Vagina (tissue), 2 donors: ENCODE measurements around the gene HMMR. TPM values are rescaled to one million over a fixed set of nuclear protein-coding genes. Genes with fewer than 3 reads are reported as not detected.

Experiments used
- DNase-seq, 2 donors: peaks; one replicate each; pipeline ENCODE4 v3.0.0-alpha.2; 2017; ENCODE audit errors: extremely low spot score in 2 of 2
- H3K27ac ChIP-seq: fragments of 200-600 bp; sonication (generic); one replicate; pipeline ENCODE4 v1.5.1; 2019
- H3K27me3 ChIP-seq: fragments of 200-600 bp; sonication (generic); one replicate; pipeline ENCODE4 v1.5.1; 2019
- H3K36me3 ChIP-seq, 2 donors: fragments of 200-600 bp; sonication (generic); one replicate each; pipeline ENCODE4 v1.5.1; 2017 to 2019
- H3K4me1 ChIP-seq: fragments of 200-600 bp; sonication (generic); one replicate; pipeline ENCODE4 v1.5.1; 2019
- H3K4me3 ChIP-seq, 2 donors: fragments of 200-600 bp; sonication (generic); 1 replicate in 1 of 2; 2 replicates in 1 of 2; pipeline ENCODE4 v1.5.1; 2016 to 2019
- H3K9me3 ChIP-seq: fragments of 200-600 bp; sonication (generic); one replicate; pipeline ENCODE4 v1.5.1; 2019
- POLR2A ChIP-seq, 2 donors: fragments of 450-650 bp; IDR thresholded peaks; one replicate each; pipeline ENCODE4 v1.6.1; 2017; ENCODE audit warnings: antibody characterized with exemption in 2 of 2, mild to moderate bottlenecking in 2 of 2, moderate library complexity in 2 of 2
- POLR2AphosphoS5 ChIP-seq, 2 donors: sonication (generic); formaldehyde crosslinking; IDR thresholded peaks; one replicate each; pipeline ENCODE4 v1.9.0; 2017; ENCODE audit warnings: antibody characterized with exemption in 2 of 2, mild to moderate bottlenecking in 2 of 2, low read depth in 1 of 2; ENCODE audit not compliant: insufficient read depth in 1 of 2
- intact Hi-C: fragments of 100-400 bp; cut with DNase I; formaldehyde crosslinking; loops from one replicate; pipeline ENCODE4 v1.15.1; 2023
- total RNA-seq: library from RNA; depleted of rRNA; stranded (reverse); fragments of >200 nt; gene quantifications from one replicate; pipeline ENCODE4 v1.2.3, GENCODE V29; 2016
- TF ChIP-seq, protein P1 (sequence below), 3 experiments: fragments of 450-650 bp in 2 of 3; fragments of 200-600 bp in 1 of 3; sonication (generic) in 1 of 3; IDR thresholded peaks; one replicate each; pipeline ENCODE4 v1.5.1; 2017 to 2019; ENCODE audit warnings: antibody characterized with exemption in 3 of 3, mild to moderate bottlenecking in 2 of 3, moderate library complexity in 2 of 3

Gene HMMR
- total RNA-seq, 1 donor from 2014 or later: 9.3 TPM

DNA sequence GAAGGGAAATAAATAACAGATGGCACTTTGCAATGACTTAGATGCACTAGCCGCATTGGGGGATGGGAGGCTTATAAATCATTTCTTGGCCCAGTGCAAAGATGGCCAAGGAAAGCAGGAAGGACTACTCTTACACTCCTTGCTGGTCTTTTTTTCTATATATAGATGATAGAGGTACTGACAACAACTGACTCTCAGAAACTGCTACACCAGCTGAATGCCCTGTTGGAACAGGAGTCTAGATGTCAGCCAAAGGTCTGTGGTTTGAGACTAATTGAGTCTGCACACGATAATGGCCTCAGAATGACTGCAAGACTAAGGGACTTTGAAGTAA is 21.4 kb upstream of the HMMR start:
- no peaks in the 10 kb centered on the region for H3K27me3 ChIP-seq
- TF ChIP-seq, protein P1, sequence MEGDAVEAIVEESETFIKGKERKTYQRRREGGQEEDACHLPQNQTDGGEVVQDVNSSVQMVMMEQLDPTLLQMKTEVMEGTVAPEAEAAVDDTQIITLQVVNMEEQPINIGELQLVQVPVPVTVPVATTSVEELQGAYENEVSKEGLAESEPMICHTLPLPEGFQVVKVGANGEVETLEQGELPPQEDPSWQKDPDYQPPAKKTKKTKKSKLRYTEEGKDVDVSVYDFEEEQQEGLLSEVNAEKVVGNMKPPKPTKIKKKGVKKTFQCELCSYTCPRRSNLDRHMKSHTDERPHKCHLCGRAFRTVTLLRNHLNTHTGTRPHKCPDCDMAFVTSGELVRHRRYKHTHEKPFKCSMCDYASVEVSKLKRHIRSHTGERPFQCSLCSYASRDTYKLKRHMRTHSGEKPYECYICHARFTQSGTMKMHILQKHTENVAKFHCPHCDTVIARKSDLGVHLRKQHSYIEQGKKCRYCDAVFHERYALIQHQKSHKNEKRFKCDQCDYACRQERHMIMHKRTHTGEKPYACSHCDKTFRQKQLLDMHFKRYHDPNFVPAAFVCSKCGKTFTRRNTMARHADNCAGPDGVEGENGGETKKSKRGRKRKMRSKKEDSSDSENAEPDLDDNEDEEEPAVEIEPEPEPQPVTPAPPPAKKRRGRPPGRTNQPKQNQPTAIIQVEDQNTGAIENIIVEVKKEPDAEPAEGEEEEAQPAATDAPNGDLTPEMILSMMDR (IDR thresholded peaks at IDR 0.05): no peak
- TF ChIP-seq POLR2AphosphoS5 (IDR thresholded peaks at IDR 0.05; ENCODE audit: insufficient read depth in 1 of 2, low read depth in 1 of 2): no peak
- no peak for TF ChIP-seq POLR2A (IDR thresholded peaks at IDR 0.05)

DNA sequence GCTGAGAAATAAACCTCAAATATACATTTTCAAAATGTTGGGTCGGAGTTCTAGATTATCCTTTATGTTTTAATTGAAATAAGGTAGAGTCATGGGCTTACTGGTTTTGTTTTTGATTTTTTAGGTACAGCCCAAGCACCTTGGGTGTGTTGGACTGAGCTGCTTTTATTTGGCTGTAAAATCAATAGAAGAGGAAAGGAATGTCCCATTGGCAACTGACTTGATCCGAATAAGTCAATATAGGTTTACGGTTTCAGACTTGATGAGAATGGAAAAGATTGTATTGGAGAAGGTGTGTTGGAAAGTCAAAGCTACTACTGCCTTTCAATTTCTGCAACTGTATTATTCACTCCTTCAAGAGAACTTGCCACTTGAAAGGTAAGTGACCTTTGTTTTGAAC is 19.5 kb upstream of the HMMR start:
- TF ChIP-seq, protein P1 (IDR thresholded peaks at IDR 0.05): no peak
- TF ChIP-seq POLR2A (IDR thresholded peaks at IDR 0.05): no peak
- TF ChIP-seq POLR2AphosphoS5 (IDR thresholded peaks at IDR 0.05; ENCODE audit: insufficient read depth in 1 of 2, low read depth in 1 of 2): no peak
- intact Hi-C loops: no loop called here
- Histone ChIP-seq H3K27me3 (no peaks in the 10 kb centered on the region), H3K4me1 (peaks cover 36% of the 10 kb centered on the region), H3K27ac (no peak overlapping the region), H3K9me3 (no peaks in the 10 kb centered on the region), H3K36me3 (peaks cover 0 to 47% of the 10 kb centered on the region in 2 donors), H3K4me3 (no peak overlapping the region)
- DNase-seq: no peak

More for the DNA sequence above, 21.4 kb upstream of the HMMR start:
- H3K9me3 ChIP-seq: no peaks in the 10 kb centered on the region
- peaks cover 0 to 31% of the 10 kb centered on the region in 2 donors for H3K36me3 ChIP-seq
- intact Hi-C loops: no loop called here
- H3K4me3 ChIP-seq: no peak overlapping the region
- peaks cover 36% of the 10 kb centered on the region for H3K4me1 ChIP-seq
- DNase-seq: no peak
- no peak overlapping the region for H3K27ac ChIP-seq

DNA sequence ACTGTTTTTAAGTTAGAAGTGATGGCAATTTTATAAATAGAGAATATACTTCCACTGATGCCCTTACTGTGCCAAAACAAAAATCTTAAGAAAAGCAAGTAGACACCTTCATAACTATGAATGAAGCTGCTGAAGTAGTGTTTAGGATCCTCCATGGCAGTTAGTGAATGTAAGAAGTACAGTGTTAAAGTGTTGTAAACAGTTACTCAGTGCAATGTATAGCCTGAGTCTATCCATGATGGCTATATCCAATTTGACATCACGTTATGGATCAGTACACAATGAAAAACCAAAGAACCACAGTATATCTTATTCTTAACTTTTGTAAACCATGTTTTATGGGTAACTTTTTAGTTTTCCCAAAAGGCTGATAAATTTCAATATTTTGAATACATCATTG is 15.9 kb upstream of the HMMR start:
- H3K36me3 ChIP-seq: peaks cover 0 to 63% of the 10 kb centered on the region in 2 donors
- peaks cover 20% of the 10 kb centered on the region for H3K4me1 ChIP-seq
- TF ChIP-seq, protein P1 (IDR thresholded peaks at IDR 0.05): no peak
- no peak for TF ChIP-seq POLR2A (IDR thresholded peaks at IDR 0.05)
- TF ChIP-seq POLR2AphosphoS5 (IDR thresholded peaks at IDR 0.05; ENCODE audit: insufficient read depth in 1 of 2, low read depth in 1 of 2): no peak

DNA sequence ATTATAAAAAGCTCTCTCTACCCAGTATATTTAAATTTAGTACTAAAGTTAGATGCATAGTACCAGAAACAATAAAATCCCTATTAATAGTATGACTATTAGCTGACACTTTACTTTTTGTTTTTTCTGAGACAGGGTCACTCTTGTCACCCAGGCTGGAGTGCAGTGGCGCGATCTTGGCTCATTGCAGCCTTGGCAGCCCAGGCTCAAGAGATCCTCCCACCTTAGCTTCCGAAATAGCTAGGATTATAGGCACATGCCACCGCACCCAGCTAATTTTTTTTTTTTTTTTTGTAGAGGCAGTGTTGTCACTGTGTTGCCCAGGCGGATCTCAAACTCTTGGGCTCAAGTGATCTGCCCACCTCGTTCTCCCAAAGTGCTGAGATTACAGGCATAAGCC is 15.1 kb upstream of the HMMR start:
- Histone ChIP-seq H3K4me3 (no peak overlapping the region), H3K9me3 (no peaks in the 10 kb centered on the region), H3K36me3 (peaks cover 0 to 63% of the 10 kb centered on the region in 2 donors), H3K27me3 (no peaks in the 10 kb centered on the region), H3K27ac (no peak overlapping the region), H3K4me1 (peaks cover 11% of the 10 kb centered on the region)
- intact Hi-C loops: no loop called here
- DNase-seq: no peak
- TF ChIP-seq POLR2A (IDR thresholded peaks at IDR 0.05): no peak
- TF ChIP-seq, protein P1 (IDR thresholded peaks at IDR 0.05): no peak
- TF ChIP-seq POLR2AphosphoS5 (IDR thresholded peaks at IDR 0.05; ENCODE audit: insufficient read depth in 1 of 2, low read depth in 1 of 2): no peak

More for the DNA sequence above, 15.9 kb upstream of the HMMR start:
- intact Hi-C loops: no loop called here
- Histone ChIP-seq H3K9me3 (no peaks in the 10 kb centered on the region), H3K4me3 (no peak overlapping the region), H3K27me3 (no peaks in the 10 kb centered on the region), H3K27ac (no peak overlapping the region)
- no peak for DNase-seq

DNA sequence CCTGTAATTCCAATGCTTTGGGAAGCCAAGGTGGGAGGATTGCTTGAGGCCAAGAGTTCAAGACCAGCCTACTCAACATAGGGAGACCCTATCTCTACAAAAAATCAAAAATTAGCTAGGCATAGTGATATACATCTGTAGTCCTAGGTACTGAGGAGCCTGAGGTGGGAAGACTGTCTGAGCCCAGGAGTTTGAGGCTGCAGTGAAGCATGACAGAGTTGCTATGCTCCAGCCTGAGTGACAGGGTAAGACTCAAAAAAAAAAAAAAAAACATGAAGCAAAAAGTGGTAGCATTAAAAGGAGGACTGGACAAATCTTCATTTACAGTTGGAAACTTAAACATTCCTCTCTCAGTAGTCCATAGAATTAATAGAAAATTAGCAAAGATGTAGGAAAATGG is 13.2 kb upstream of the HMMR start:
- Histone ChIP-seq H3K4me1 (no peaks in the 10 kb centered on the region), H3K9me3 (no peaks in the 10 kb centered on the region), H3K27ac (no peak overlapping the region), H3K36me3 (peaks cover 0 to 49% of the 10 kb centered on the region in 2 donors), H3K27me3 (no peaks in the 10 kb centered on the region), H3K4me3 (no peak overlapping the region)
- DNase-seq: no peak
- TF ChIP-seq POLR2A (IDR thresholded peaks at IDR 0.05) (no peak), POLR2AphosphoS5 (IDR thresholded peaks at IDR 0.05; ENCODE audit: insufficient read depth in 1 of 2, low read depth in 1 of 2) (no peak)
- TF ChIP-seq, protein P1 (IDR thresholded peaks at IDR 0.05): no peak
- intact Hi-C loops: no loop called here
